Transverse colon (tissue), 3 donors: ENCODE data around the gene EPHB2.

Experiments used
- EP300 ChIP-seq: sonication (generic); formaldehyde crosslinking; IDR thresholded peaks from one replicate; pipeline ENCODE4 v1.6.1; 2017; ENCODE audit warnings: antibody characterized with exemption, low read depth
- TF ChIP-seq, protein P1 (sequence below), 5 experiments: fragments of 200-600 bp in 3 of 5; fragments of 450-650 bp in 2 of 5; sonication (generic) in 3 of 5; IDR thresholded peaks; 1 replicate in 2 of 5; 2 replicates in 3 of 5; pipeline ENCODE4 v1.5.1; 2016 to 2017; ENCODE audit warnings: antibody characterized with exemption in 5 of 5, inconsistent platforms in 3 of 5, mild to moderate bottlenecking in 2 of 5, moderate library complexity in 1 of 5

DNA sequence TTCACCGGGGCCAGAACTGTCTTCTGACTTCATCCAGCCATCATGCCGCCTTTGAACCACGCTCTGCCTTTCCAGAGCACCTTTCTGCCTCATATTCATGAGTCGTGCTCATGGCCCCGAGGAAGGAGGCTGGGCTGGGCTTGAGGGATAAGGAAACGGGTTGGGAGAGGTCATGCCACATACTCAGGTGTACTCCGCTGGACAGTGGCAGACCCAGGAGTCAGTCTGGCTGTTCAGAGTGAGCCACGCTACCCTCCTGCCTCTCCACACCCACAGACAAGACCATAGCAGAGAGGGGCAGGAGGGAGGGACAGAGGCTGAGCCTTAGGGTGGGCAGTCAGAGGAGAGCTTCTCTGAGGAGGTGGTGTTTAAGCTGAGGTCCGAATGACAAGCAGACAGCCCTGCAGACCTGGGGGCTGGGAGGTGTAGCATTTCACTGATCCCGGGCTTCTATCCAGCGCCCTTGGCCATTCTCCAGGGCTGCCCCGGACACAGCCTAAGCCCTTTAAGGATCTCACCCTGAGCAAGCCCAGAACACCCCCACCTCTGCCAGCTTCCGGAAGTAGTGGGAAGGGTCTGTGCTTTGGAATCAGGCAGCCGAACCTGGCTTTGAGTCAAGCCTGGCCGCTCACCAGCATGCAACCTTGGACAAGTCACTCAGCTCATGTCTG is 159.7 kb downstream of the EPHB2 start:
- no peak for TF ChIP-seq EP300
- TF ChIP-seq, protein P1, sequence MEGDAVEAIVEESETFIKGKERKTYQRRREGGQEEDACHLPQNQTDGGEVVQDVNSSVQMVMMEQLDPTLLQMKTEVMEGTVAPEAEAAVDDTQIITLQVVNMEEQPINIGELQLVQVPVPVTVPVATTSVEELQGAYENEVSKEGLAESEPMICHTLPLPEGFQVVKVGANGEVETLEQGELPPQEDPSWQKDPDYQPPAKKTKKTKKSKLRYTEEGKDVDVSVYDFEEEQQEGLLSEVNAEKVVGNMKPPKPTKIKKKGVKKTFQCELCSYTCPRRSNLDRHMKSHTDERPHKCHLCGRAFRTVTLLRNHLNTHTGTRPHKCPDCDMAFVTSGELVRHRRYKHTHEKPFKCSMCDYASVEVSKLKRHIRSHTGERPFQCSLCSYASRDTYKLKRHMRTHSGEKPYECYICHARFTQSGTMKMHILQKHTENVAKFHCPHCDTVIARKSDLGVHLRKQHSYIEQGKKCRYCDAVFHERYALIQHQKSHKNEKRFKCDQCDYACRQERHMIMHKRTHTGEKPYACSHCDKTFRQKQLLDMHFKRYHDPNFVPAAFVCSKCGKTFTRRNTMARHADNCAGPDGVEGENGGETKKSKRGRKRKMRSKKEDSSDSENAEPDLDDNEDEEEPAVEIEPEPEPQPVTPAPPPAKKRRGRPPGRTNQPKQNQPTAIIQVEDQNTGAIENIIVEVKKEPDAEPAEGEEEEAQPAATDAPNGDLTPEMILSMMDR (IDR thresholded peaks at IDR 0.05) = no peak
